SK-N-SH treated with all-trans-retinoic acid at 6 μM for 48 hours (cell line): ENCODE measurements around the gene ARID1B.

Source experiments
- BACH2 ChIP-seq: fragments of 250-450 bp; sonication (Bioruptor Pico); IDR thresholded peaks from 2 replicates; pipeline ENCODE4 v1.9.0; 2021; ENCODE audit warnings: mild to moderate bottlenecking, borderline replicate concordance
- PPARA ChIP-seq: fragments of 250-450 bp; sonication (Bioruptor Pico); IDR thresholded peaks from 2 replicates; pipeline ENCODE4 v1.5.0; 2020; ENCODE audit warnings: mild to moderate bottlenecking, borderline replicate concordance
- ZNF70 ChIP-seq: fragments of 450-650 bp; formaldehyde crosslinking; IDR thresholded peaks from 2 replicates; pipeline ENCODE4 v1.5.0; 2020; ENCODE audit warnings: mild to moderate bottlenecking, moderate library complexity

DNA sequence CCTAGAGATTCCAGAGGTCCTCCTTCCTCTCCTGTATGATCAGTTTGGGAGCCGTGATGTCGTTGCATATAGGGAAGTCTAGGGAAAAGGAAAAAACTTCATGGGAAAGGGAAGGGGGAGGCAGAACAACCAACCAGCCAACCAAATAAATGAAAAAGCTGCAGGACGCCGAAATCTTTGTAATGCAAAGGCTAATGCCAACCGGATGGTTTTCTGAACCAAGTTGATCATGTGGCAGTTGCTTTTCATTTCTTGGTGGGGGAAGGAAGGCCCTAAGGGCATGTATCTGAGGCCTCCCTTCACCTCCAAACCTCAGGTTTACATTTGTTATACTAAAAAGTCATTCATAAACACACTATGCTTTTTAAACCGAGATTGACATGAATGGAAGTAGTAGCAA is 167.2 kb downstream of the ARID1B start:
- no peak for TF ChIP-seq BACH2 (CRISPR knock-in tag)
- no peak for TF ChIP-seq PPARA (CRISPR knock-in tag)
- no peak for TF ChIP-seq ZNF70 (CRISPR knock-in tag)
